ENCODE data around the gene CNTNAP2.

CNTNAP2 gene

DNA sequence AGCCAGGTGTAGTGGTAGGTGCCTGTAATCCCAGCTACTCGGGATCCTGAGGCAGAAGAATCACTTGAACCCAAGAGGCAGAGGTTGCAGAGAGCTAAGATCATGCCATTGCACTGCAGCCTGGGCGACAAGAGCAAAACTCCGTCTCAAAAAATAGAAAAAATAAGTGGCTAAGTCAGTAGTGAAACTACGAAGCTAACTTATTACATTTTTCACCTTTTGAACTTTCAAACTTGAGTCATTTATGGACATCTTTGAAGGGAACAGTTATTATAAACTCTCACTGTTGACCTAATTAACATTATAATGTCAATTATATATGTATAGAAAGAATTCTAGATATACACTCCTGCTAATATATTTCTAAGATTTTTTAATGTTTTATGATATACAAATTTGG lies 1932.5 kb downstream of the CNTNAP2 start:
- no peaks in the 10 kb centered on the region for H3K27me3 ChIP-seq (ENCODE audit: insufficient read depth, low read length)
- H2BK120ac ChIP-seq (ENCODE audit: insufficient read depth, low read length, poor library complexity): no peak overlapping the region
- H3K27ac ChIP-seq (ENCODE audit: low read depth, low read length): no peak overlapping the region
- no peak overlapping the region for H4K8ac ChIP-seq (ENCODE audit: low read depth, low read length)
- H3K14ac ChIP-seq (ENCODE audit: low read length): no peak overlapping the region
- H3K4me3 ChIP-seq (ENCODE audit: low read depth, low read length): no peak overlapping the region
- no peak overlapping the region for H3K23ac ChIP-seq (ENCODE audit: low read length)
- no peaks in the 10 kb centered on the region for H3K36me3 ChIP-seq (ENCODE audit: control insufficient read depth in 1 of 2, insufficient read depth in 2 of 2, low read length in 2 of 2)
- no peak overlapping the region for H2BK5ac ChIP-seq (ENCODE audit: low read depth, low read length, poor library complexity)
- no peaks in the 10 kb centered on the region for H3K79me2 ChIP-seq (ENCODE audit: control insufficient read depth, insufficient read depth, low read length, poor library complexity)
- WGBS (ENCODE audit: extremely low coverage, insufficient coverage, insufficient read length): no CpG with 5 or more reads among the region's 4 CpGs
- H3K79me1 ChIP-seq (ENCODE audit: low read length): no peaks in the 10 kb centered on the region
- no peak overlapping the region for H3K18ac ChIP-seq (ENCODE audit: low read length)
- no peak for DNase-seq
- H2BK12ac ChIP-seq (ENCODE audit: low read length): no peak overlapping the region
- H3K9me3 ChIP-seq (ENCODE audit: insufficient read depth, low read depth, low read length): no peaks in the 10 kb centered on the region
- H2AK5ac ChIP-seq (ENCODE audit: low read length): no peak overlapping the region
- no peaks in the 10 kb centered on the region for H3K4me1 ChIP-seq (ENCODE audit: control insufficient read depth in 1 of 2, insufficient read depth in 2 of 2, low read length in 2 of 2)
- no peak overlapping the region for H4K12ac ChIP-seq (ENCODE audit: low read depth, low read length)
- no peak overlapping the region for H3K9ac ChIP-seq (ENCODE audit: low read length)
- H3K4ac ChIP-seq (ENCODE audit: low read depth, low read length): no peak overlapping the region
- H4K91ac ChIP-seq (ENCODE audit: low read depth, low read length): no peak overlapping the region
- no peak overlapping the region for H2AFZ ChIP-seq (ENCODE audit: insufficient read depth, low read length, poor library complexity)
- H3K4me2 ChIP-seq (ENCODE audit: low read length): no peak overlapping the region

DNA sequence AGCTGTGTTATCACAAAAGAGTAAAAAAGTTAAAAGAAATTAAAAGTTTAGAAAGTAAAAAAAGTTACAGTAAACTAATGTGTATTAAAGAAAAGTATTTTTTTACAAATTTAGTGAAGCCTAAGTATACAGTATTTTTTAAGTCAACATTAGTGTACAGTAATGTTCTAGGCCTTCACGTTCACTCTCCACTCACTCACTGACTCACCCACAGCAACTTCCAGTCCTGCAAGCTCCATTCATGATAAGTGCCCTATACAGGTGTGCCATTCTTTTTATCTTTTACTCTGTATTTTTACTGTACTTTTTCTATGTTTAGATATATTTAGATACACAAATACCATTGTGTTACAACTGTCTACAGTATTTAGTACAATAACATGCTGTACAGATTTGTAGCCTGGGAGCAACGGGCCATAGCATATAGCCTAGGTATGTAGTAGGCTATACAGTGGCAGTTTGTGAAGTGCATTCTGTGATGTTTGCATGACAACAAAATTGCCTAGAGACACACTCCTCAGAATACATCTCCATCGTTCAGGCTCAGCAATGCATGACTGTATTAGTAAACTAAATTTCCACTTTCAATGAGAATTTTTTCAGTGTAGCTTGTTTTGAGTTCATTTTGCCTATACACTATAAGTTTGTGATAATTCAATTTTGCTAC lies 1934.0 kb downstream of the CNTNAP2 start:
- Histone ChIP-seq H3K14ac (ENCODE audit: low read length) (no peak overlapping the region), H4K91ac (ENCODE audit: low read depth, low read length) (no peak overlapping the region), H3K36me3 (ENCODE audit: control insufficient read depth in 1 of 2, insufficient read depth in 2 of 2, low read length in 2 of 2) (no peaks in the 10 kb centered on the region)

DNA sequence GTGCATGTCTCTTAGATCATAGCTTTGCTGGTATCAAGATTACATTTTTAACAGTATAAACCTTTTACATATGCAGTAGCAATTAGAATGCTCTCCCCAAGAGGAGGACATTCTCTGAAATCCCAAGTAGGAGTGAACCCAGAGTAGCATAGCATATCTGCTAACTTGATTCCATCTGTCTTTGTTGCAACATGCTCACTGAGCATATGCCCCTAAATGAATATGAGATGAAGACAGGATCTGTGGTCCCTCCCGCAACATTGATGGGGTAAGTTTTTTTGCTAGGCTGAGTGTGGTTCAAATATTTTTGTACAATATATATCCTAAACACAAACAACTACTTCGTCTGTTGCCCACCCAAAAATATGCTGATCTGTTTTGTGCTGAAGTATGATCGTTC lies 1939.8 kb downstream of the CNTNAP2 start:
- Histone ChIP-seq H3K79me2 (ENCODE audit: control insufficient read depth, insufficient read depth, low read length, poor library complexity) (no peaks in the 10 kb centered on the region), H2BK120ac (ENCODE audit: insufficient read depth, low read length, poor library complexity) (no peak overlapping the region), H3K4me1 (ENCODE audit: control insufficient read depth in 1 of 2, insufficient read depth in 2 of 2, low read length in 2 of 2) (no peaks in the 10 kb centered on the region), H3K27me3 (ENCODE audit: insufficient read depth, low read length) (no peaks in the 10 kb centered on the region), H3K4me2 (ENCODE audit: low read length) (no peak overlapping the region), H3K23ac (ENCODE audit: low read length) (no peak overlapping the region), H3K14ac (ENCODE audit: low read length) (no peak overlapping the region), H2AFZ (ENCODE audit: insufficient read depth, low read length, poor library complexity) (no peak overlapping the region), H4K91ac (ENCODE audit: low read depth, low read length) (no peak overlapping the region), H3K36me3 (ENCODE audit: control insufficient read depth in 1 of 2, insufficient read depth in 2 of 2, low read length in 2 of 2) (no peaks in the 10 kb centered on the region), H3K9ac (ENCODE audit: low read length) (no peak overlapping the region), H3K27ac (ENCODE audit: low read depth, low read length) (no peak overlapping the region), H3K9me3 (ENCODE audit: insufficient read depth, low read depth, low read length) (no peaks in the 10 kb centered on the region), H4K8ac (ENCODE audit: low read depth, low read length) (no peak overlapping the region), H3K4me3 (ENCODE audit: low read depth, low read length) (no peak overlapping the region), H2BK12ac (ENCODE audit: low read length) (no peak overlapping the region), H4K12ac (ENCODE audit: low read depth, low read length) (no peak overlapping the region), H3K18ac (ENCODE audit: low read length) (no peak overlapping the region), H3K4ac (ENCODE audit: low read depth, low read length) (no peak overlapping the region), H2BK5ac (ENCODE audit: low read depth, low read length, poor library complexity) (no peak overlapping the region), H3K79me1 (ENCODE audit: low read length) (no peaks in the 10 kb centered on the region), H2AK5ac (ENCODE audit: low read length) (no peak overlapping the region)
- WGBS (ENCODE audit: extremely low coverage, insufficient coverage, insufficient read length): no CpG with 5 or more reads among the region's 3 CpGs
- no peak for DNase-seq

More for the DNA sequence above, 1934.0 kb downstream of the CNTNAP2 start:
- Histone ChIP-seq H3K27ac (ENCODE audit: low read depth, low read length) (no peak overlapping the region), H3K79me1 (ENCODE audit: low read length) (no peaks in the 10 kb centered on the region), H4K12ac (ENCODE audit: low read depth, low read length) (no peak overlapping the region), H3K4me1 (ENCODE audit: control insufficient read depth in 1 of 2, insufficient read depth in 2 of 2, low read length in 2 of 2) (no peaks in the 10 kb centered on the region), H3K4me2 (ENCODE audit: low read length) (no peak overlapping the region), H2BK5ac (ENCODE audit: low read depth, low read length, poor library complexity) (no peak overlapping the region), H3K18ac (ENCODE audit: low read length) (no peak overlapping the region), H3K9ac (ENCODE audit: low read length) (no peak overlapping the region), H2BK12ac (ENCODE audit: low read length) (no peak overlapping the region), H2AFZ (ENCODE audit: insufficient read depth, low read length, poor library complexity) (no peak overlapping the region), H3K9me3 (ENCODE audit: insufficient read depth, low read depth, low read length) (no peaks in the 10 kb centered on the region), H3K23ac (ENCODE audit: low read length) (no peak overlapping the region), H2AK5ac (ENCODE audit: low read length) (no peak overlapping the region), H2BK120ac (ENCODE audit: insufficient read depth, low read length, poor library complexity) (no peak overlapping the region), H4K8ac (ENCODE audit: low read depth, low read length) (no peak overlapping the region), H3K4ac (ENCODE audit: low read depth, low read length) (no peak overlapping the region), H3K27me3 (ENCODE audit: insufficient read depth, low read length) (no peaks in the 10 kb centered on the region), H3K4me3 (ENCODE audit: low read depth, low read length) (no peak overlapping the region), H3K79me2 (ENCODE audit: control insufficient read depth, insufficient read depth, low read length, poor library complexity) (no peaks in the 10 kb centered on the region)
- WGBS (ENCODE audit: extremely low coverage, insufficient coverage, insufficient read length): no CpG with 5 or more reads among the region's 3 CpGs
- DNase-seq: no peak

DNA sequence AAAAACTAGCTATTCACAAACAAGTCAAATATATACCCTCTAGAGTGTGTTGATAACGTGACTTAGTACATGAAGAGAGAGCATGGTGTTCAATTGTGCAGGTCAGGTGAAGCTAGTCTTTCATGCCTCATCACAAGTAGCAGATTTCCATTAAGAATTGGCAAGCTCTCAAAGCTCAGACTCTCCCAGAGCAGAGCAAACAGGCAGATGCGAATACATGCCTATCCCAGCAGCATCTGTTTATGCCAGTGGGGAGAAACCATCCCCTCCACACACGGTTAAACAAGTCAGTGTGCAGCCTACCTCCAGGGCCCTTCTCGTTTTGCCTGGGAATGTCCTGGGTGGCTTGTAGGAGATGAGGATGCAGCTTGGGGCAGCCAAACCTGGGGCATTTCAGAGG lies 1941.5 kb downstream of the CNTNAP2 start:
- H4K8ac ChIP-seq (ENCODE audit: low read depth, low read length): no peak overlapping the region
- no peak overlapping the region for H3K9ac ChIP-seq (ENCODE audit: low read length)
- no peak overlapping the region for H2BK5ac ChIP-seq (ENCODE audit: low read depth, low read length, poor library complexity)
- H4K12ac ChIP-seq (ENCODE audit: low read depth, low read length): no peak overlapping the region
- no peak overlapping the region for H3K4ac ChIP-seq (ENCODE audit: low read depth, low read length)
- no peak overlapping the region for H3K4me3 ChIP-seq (ENCODE audit: low read depth, low read length)
- no peak overlapping the region for H2AK5ac ChIP-seq (ENCODE audit: low read length)
- H2BK12ac ChIP-seq (ENCODE audit: low read length): no peak overlapping the region
- no peak overlapping the region for H3K4me2 ChIP-seq (ENCODE audit: low read length)
- no peaks in the 10 kb centered on the region for H3K27me3 ChIP-seq (ENCODE audit: insufficient read depth, low read length)
- no peak for DNase-seq
- no peaks in the 10 kb centered on the region for H3K79me2 ChIP-seq (ENCODE audit: control insufficient read depth, insufficient read depth, low read length, poor library complexity)
- H2BK120ac ChIP-seq (ENCODE audit: insufficient read depth, low read length, poor library complexity): no peak overlapping the region
- H3K18ac ChIP-seq (ENCODE audit: low read length): no peak overlapping the region
- no peaks in the 10 kb centered on the region for H3K79me1 ChIP-seq (ENCODE audit: low read length)
- H3K23ac ChIP-seq (ENCODE audit: low read length): no peak overlapping the region
- H3K14ac ChIP-seq (ENCODE audit: low read length): no peak overlapping the region
- no peak overlapping the region for H3K27ac ChIP-seq (ENCODE audit: low read depth, low read length)
- no peak overlapping the region for H4K91ac ChIP-seq (ENCODE audit: low read depth, low read length)
- WGBS (ENCODE audit: extremely low coverage, insufficient coverage, insufficient read length): no CpG with 5 or more reads among the region's 4 CpGs
- H2AFZ ChIP-seq (ENCODE audit: insufficient read depth, low read length, poor library complexity): no peak overlapping the region
- no peaks in the 10 kb centered on the region for H3K4me1 ChIP-seq (ENCODE audit: control insufficient read depth in 1 of 2, insufficient read depth in 2 of 2, low read length in 2 of 2)
- no peaks in the 10 kb centered on the region for H3K9me3 ChIP-seq (ENCODE audit: insufficient read depth, low read depth, low read length)
- H3K36me3 ChIP-seq (ENCODE audit: control insufficient read depth in 1 of 2, insufficient read depth in 2 of 2, low read length in 2 of 2): no peaks in the 10 kb centered on the region
